Liver (tissue), 9 donors: Measurements from ENCODE around the gene ITGB3. TPM values are rescaled to one million over a fixed set of nuclear protein-coding genes. Genes with fewer than 3 reads are reported as not detected.

Experiments used
- DNase-seq: peaks from one replicate; pipeline ENCODE4 v3.0.0-alpha.2; 2017; ENCODE audit warnings: low spot score
- H3K27ac ChIP-seq, 2 donors: one replicate each; pipeline ENCODE4 v1.7.0; 2013; ENCODE audit warnings: inconsistent platforms in 2 of 2, low read length in 2 of 2, control low read depth in 1 of 2, low read depth in 1 of 2, mild to moderate bottlenecking in 1 of 2
- H3K27me3 ChIP-seq, 4 donors: one replicate each; pipeline versions ENCODE4 v1.6.1 to v1.7.0; 2013; ENCODE audit warnings: low read length in 3 of 4, inconsistent platforms in 1 of 4, mild to moderate bottlenecking in 1 of 4, moderate library complexity in 1 of 4; ENCODE audit not compliant: control insufficient read depth in 4 of 4, insufficient read depth in 4 of 4
- H3K36me3 ChIP-seq, 4 donors: one replicate each; pipeline versions ENCODE4 v1.6.1 to v1.7.0; 2013; ENCODE audit warnings: low read length in 3 of 4, mild to moderate bottlenecking in 3 of 4, low read depth in 1 of 4, moderate library complexity in 1 of 4; ENCODE audit not compliant: control insufficient read depth in 4 of 4, insufficient read depth in 3 of 4
- H3K4me1 ChIP-seq, 4 donors: one replicate each; pipeline versions ENCODE4 v1.6.1 to v1.7.0; 2013; ENCODE audit warnings: low read length in 3 of 4, mild to moderate bottlenecking in 3 of 4, moderate library complexity in 1 of 4; ENCODE audit not compliant: control insufficient read depth in 4 of 4, insufficient read depth in 4 of 4
- H3K4me3 ChIP-seq, 3 donors: one replicate each; pipeline versions ENCODE4 v1.6.1 to v1.7.0; 2013; ENCODE audit warnings: low read length in 3 of 3, control low read depth in 1 of 3, low read depth in 1 of 3, mild to moderate bottlenecking in 1 of 3
- H3K9ac ChIP-seq, 2 donors: one replicate each; pipeline ENCODE4 v1.7.0; 2013; ENCODE audit warnings: low read length in 2 of 2, mild to moderate bottlenecking in 2 of 2, moderate library complexity in 2 of 2, control low read depth in 1 of 2, low read depth in 1 of 2
- H3K9me3 ChIP-seq, 4 donors: one replicate each; pipeline versions ENCODE4 v1.6.1 to v1.7.0; 2013; ENCODE audit warnings: low read length in 3 of 4; ENCODE audit not compliant: control insufficient read depth in 4 of 4
- CTCF ChIP-seq: fragments of 150-350 bp; IDR thresholded peaks from 2 replicates; pipeline ENCODE4 v1.5.1; 2017; ENCODE audit warnings: improper control_type of control experiment, low read depth, low read length; ENCODE audit not compliant: missing input control
- FOXA2 ChIP-seq: IDR thresholded peaks from 2 replicates; pipeline ENCODE4 v1.6.1; 2016; ENCODE audit warnings: antibody characterized with exemption
- GABPA ChIP-seq, 2 donors: IDR thresholded peaks in 1 of 2; conservative IDR thresholded peaks in 1 of 2; 2 replicates each; pipeline ENCODE4 v1.6.1; 2016; ENCODE audit warnings: antibody characterized with exemption in 2 of 2, mild to moderate bottlenecking in 1 of 2, moderate library complexity in 1 of 2
- HNF4A ChIP-seq, 2 donors: conservative IDR thresholded peaks; 2 replicates each; pipeline ENCODE4 v1.6.1; 2016; ENCODE audit warnings: antibody characterized with exemption in 2 of 2, mild to moderate bottlenecking in 2 of 2
- HNF4G ChIP-seq: IDR thresholded peaks from 2 replicates; pipeline ENCODE4 v1.6.1; 2016; ENCODE audit warnings: antibody characterized with exemption
- MAX ChIP-seq: IDR thresholded peaks from 2 replicates; pipeline ENCODE4 v1.6.1; 2016; ENCODE audit warnings: antibody characterized with exemption
- RAD21 ChIP-seq, 2 donors: IDR thresholded peaks; 2 replicates each; pipeline ENCODE4 v1.6.1; 2016; ENCODE audit warnings: antibody characterized with exemption in 2 of 2, mild to moderate bottlenecking in 2 of 2
- REST ChIP-seq: IDR thresholded peaks from 2 replicates; pipeline ENCODE4 v1.6.1; 2016; ENCODE audit warnings: antibody characterized with exemption, mild to moderate bottlenecking
- SP1 ChIP-seq: IDR thresholded peaks from 2 replicates; pipeline ENCODE4 v1.6.1; 2018; ENCODE audit warnings: antibody characterized with exemption, mild to moderate bottlenecking
- YY1 ChIP-seq: IDR thresholded peaks from 2 replicates; pipeline ENCODE4 v1.6.1; 2016; ENCODE audit warnings: antibody characterized with exemption, mild to moderate bottlenecking
- WGBS: extraction: QIAGEN DNeasy Blood & Tissue Kit; methylation state at CpG from one replicate; pipeline ENCODE4 v1.1.7; 2013; 5-methylcytosine and 5-hydroxymethylcytosine counted together
- polyA plus RNA-seq, 2 donors: library from polyadenylated mRNA; stranded (reverse) in 1 of 2; unstranded in 1 of 2; fragments of 200-250 nt in 1 of 2; fragments of >200 nt in 1 of 2; fragmentation: Nextera tagmentation in 1 of 2; extraction: Ambion mirVana in 1 of 2; gene quantifications; one replicate each; pipeline versions ENCODE4 v1.2.1 to v1.2.3, GENCODE V29; 2013 to 2015
- total RNA-seq, 2 donors: library from RNA; depleted of rRNA; stranded (reverse); fragments of >200 nt; gene quantifications; one replicate each; pipeline ENCODE4 v1.2.3, GENCODE V29; 2014
- TF ChIP-seq, protein P1 (sequence below): IDR thresholded peaks from 2 replicates; pipeline ENCODE4 v1.6.1; 2016; ENCODE audit warnings: antibody characterized with exemption
- TF ChIP-seq, protein P2 (sequence below): IDR thresholded peaks from 2 replicates; pipeline ENCODE4 v1.6.1; 2016; ENCODE audit warnings: antibody characterized with exemption
- donor health status: healthy.
- donor health status: healthy.
- donor health status: healthy.
- donor health status: healthy.
- donor health status: healthy.

ITGB3 gene
- total and polyA plus RNA-seq, 4 donors = 0.47 to 33.4 (median 3.8) TPM

- DNase-seq = no peak
- TF ChIP-seq MAX (no peak), RAD21 (IDR thresholded peaks at IDR 0.05) (no peak), HNF4A (conservative IDR thresholded peaks at IDR 0.05) (no peak), GABPA (IDR thresholded peaks at IDR 0.05 in 1 of 2, conservative IDR thresholded peaks at IDR 0.05 in 1 of 2) (no peak), FOXA2 (no peak), CTCF (no peak), REST (no peak), HNF4G (no peak), SP1 (no peak), YY1 (no peak)
- TF ChIP-seq, protein P1, sequence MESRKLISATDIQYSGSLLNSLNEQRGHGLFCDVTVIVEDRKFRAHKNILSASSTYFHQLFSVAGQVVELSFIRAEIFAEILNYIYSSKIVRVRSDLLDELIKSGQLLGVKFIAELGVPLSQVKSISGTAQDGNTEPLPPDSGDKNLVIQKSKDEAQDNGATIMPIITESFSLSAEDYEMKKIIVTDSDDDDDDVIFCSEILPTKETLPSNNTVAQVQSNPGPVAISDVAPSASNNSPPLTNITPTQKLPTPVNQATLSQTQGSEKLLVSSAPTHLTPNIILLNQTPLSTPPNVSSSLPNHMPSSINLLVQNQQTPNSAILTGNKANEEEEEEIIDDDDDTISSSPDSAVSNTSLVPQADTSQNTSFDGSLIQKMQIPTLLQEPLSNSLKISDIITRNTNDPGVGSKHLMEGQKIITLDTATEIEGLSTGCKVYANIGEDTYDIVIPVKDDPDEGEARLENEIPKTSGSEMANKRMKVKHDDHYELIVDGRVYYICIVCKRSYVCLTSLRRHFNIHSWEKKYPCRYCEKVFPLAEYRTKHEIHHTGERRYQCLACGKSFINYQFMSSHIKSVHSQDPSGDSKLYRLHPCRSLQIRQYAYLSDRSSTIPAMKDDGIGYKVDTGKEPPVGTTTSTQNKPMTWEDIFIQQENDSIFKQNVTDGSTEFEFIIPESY = no peak
- TF ChIP-seq, protein P2, sequence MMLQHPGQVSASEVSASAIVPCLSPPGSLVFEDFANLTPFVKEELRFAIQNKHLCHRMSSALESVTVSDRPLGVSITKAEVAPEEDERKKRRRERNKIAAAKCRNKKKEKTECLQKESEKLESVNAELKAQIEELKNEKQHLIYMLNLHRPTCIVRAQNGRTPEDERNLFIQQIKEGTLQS = no peak
- Histone ChIP-seq H3K9me3 (no peaks in the 10 kb centered on the region), H3K4me1 (peaks cover 3 to 12% (median 6%) of the 10 kb centered on the region in 4 donors), H3K9ac (no peak overlapping the region), H3K27ac (no peak overlapping the region), H3K36me3 (no peaks in the 10 kb centered on the region), H3K4me3 (no peak overlapping the region), H3K27me3 (no peaks in the 10 kb centered on the region)
- WGBS = 77% methylated on average over 7 of the region's 7 CpGs
Observed at GRCh38 chr17:47220531-47220999, 33.1 kb upstream of the ITGB3 start.

- WGBS = 93% methylated on average over 6 of the region's 6 CpGs
- H3K4me1 ChIP-seq = peaks cover 3 to 12% (median 6%) of the 10 kb centered on the region in 4 donors
- no peak for TF ChIP-seq FOXA2
- TF ChIP-seq MAX = no peak
- no peak for TF ChIP-seq CTCF
- TF ChIP-seq SP1 = no peak
- TF ChIP-seq REST = no peak
- no peak for TF ChIP-seq GABPA (IDR thresholded peaks at IDR 0.05 in 1 of 2, conservative IDR thresholded peaks at IDR 0.05 in 1 of 2)
- TF ChIP-seq, protein P1 = no peak
- TF ChIP-seq, protein P2 = no peak
Observed at GRCh38 chr17:47221154-47221553, 32.5 kb upstream of the ITGB3 start.

More at GRCh38 chr17:47221154-47221553, 32.5 kb upstream of the ITGB3 start:
- no peak for DNase-seq
- H3K9me3 ChIP-seq = no peaks in the 10 kb centered on the region
- no peak overlapping the region for H3K27ac ChIP-seq
- H3K36me3 ChIP-seq = no peaks in the 10 kb centered on the region
- H3K27me3 ChIP-seq = no peaks in the 10 kb centered on the region
- H3K9ac ChIP-seq = no peak overlapping the region
- H3K4me3 ChIP-seq = no peak overlapping the region
